Ishikawa (cell line): Measurements from ENCODE around the gene TBC1D23.

Experiments used
- CREB1 ChIP-seq: IDR thresholded peaks from 2 replicates; pipeline ENCODE4 v1.6.1; 2012; ENCODE audit warnings: low read depth
- EGR1 ChIP-seq: IDR thresholded peaks from 2 replicates; pipeline ENCODE4 v1.6.1; 2012
- EP300 ChIP-seq: IDR thresholded peaks from 2 replicates; pipeline ENCODE4 v1.6.1; 2012; ENCODE audit warnings: borderline replicate concordance
- FOXM1 ChIP-seq: IDR thresholded peaks from 2 replicates; pipeline ENCODE4 v1.6.1; 2012; ENCODE audit warnings: low read depth, borderline replicate concordance
- NFIC ChIP-seq: IDR thresholded peaks from 2 replicates; pipeline ENCODE4 v1.6.1; 2012
- RAD21 ChIP-seq: IDR thresholded peaks from 2 replicates; pipeline ENCODE4 v1.6.1; 2012; ENCODE audit warnings: low read depth
- TAF1 ChIP-seq: IDR thresholded peaks from 2 replicates; pipeline ENCODE4 v1.6.1; 2012; ENCODE audit warnings: low read depth, mild to moderate bottlenecking
- TCF12 ChIP-seq: IDR thresholded peaks from 2 replicates; pipeline ENCODE4 v1.6.1; 2012; ENCODE audit warnings: low read depth
- TEAD4 ChIP-seq: IDR thresholded peaks from 2 replicates; pipeline ENCODE4 v1.6.1; 2012
- YY1 ChIP-seq: IDR thresholded peaks from 2 replicates; pipeline ENCODE4 v1.6.1; 2012; ENCODE audit warnings: low read depth
- ZBTB7A ChIP-seq: IDR thresholded peaks from 2 replicates; pipeline ENCODE4 v1.6.1; 2012; ENCODE audit warnings: low read depth
- TF ChIP-seq, protein P1 (sequence below): IDR thresholded peaks from 2 replicates; pipeline ENCODE4 v1.6.1; 2012; ENCODE audit warnings: low read depth, mild to moderate bottlenecking
- TF ChIP-seq, protein P2 (sequence below): IDR thresholded peaks from 2 replicates; pipeline ENCODE4 v1.6.1; 2012
- TF ChIP-seq, protein P3 (sequence below): IDR thresholded peaks from 2 replicates; pipeline ENCODE4 v1.6.1; 2012

DNA sequence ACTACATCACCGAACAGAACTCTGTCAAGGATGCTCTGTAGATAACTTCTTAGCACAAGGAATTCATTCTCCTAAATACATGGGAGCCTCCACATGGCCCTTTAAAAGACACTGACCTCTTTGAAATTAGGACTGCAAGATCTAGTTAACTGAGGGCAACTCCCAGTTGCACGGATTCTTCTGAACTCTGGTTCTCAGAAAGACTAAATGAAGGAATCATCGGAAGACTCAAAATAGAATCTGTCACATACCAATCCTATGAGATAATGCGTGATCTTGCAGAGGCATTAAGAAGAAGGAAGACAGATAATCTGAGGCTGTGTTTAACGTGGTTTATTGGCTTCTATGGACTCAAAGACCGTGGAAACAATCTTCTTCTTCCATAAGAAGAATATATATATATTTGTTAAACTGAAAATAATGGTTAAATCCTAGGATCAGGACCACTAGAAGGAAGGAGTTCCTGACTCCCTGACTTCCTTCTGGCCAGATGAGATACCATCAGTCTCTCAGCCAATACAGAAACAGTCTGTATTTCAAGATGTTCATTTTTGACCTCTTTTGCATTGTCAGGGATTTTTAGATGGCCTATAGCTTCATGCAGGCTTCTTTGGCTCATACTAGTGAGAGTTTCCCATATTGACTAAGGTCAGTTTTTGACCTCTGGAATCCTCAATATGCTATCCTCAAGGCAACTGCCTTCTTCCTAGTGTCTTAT is 33.9 kb upstream of the TBC1D23 start:
- TF ChIP-seq, protein P1, sequence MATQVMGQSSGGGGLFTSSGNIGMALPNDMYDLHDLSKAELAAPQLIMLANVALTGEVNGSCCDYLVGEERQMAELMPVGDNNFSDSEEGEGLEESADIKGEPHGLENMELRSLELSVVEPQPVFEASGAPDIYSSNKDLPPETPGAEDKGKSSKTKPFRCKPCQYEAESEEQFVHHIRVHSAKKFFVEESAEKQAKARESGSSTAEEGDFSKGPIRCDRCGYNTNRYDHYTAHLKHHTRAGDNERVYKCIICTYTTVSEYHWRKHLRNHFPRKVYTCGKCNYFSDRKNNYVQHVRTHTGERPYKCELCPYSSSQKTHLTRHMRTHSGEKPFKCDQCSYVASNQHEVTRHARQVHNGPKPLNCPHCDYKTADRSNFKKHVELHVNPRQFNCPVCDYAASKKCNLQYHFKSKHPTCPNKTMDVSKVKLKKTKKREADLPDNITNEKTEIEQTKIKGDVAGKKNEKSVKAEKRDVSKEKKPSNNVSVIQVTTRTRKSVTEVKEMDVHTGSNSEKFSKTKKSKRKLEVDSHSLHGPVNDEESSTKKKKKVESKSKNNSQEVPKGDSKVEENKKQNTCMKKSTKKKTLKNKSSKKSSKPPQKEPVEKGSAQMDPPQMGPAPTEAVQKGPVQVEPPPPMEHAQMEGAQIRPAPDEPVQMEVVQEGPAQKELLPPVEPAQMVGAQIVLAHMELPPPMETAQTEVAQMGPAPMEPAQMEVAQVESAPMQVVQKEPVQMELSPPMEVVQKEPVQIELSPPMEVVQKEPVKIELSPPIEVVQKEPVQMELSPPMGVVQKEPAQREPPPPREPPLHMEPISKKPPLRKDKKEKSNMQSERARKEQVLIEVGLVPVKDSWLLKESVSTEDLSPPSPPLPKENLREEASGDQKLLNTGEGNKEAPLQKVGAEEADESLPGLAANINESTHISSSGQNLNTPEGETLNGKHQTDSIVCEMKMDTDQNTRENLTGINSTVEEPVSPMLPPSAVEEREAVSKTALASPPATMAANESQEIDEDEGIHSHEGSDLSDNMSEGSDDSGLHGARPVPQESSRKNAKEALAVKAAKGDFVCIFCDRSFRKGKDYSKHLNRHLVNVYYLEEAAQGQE: no peak
- TF ChIP-seq EGR1: no peak
- no peak for TF ChIP-seq RAD21
- TF ChIP-seq EP300: no peak
- no peak for TF ChIP-seq ZBTB7A
- TF ChIP-seq TAF1: no peak
- TF ChIP-seq TEAD4: no peak
- TF ChIP-seq, protein P2, sequence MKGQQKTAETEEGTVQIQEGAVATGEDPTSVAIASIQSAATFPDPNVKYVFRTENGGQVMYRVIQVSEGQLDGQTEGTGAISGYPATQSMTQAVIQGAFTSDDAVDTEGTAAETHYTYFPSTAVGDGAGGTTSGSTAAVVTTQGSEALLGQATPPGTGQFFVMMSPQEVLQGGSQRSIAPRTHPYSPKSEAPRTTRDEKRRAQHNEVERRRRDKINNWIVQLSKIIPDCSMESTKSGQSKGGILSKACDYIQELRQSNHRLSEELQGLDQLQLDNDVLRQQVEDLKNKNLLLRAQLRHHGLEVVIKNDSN: no peak
- TF ChIP-seq YY1: no peak
- TF ChIP-seq NFIC: no peak
- TF ChIP-seq FOXM1: no peak
- TF ChIP-seq CREB1: no peak
- TF ChIP-seq TCF12: no peak
- TF ChIP-seq, protein P3, sequence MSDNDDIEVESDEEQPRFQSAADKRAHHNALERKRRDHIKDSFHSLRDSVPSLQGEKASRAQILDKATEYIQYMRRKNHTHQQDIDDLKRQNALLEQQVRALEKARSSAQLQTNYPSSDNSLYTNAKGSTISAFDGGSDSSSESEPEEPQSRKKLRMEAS: no peak
